Breast epithelium (tissue), 4 donors: ENCODE data around the gene UCK1. TPM values are rescaled to one million over a fixed set of nuclear protein-coding genes. Genes with fewer than 3 reads are reported as not detected.

Experiments
- DNase-seq, 2 donors: peaks; one replicate each; pipeline ENCODE4 v3.0.0-alpha.2; 2019; ENCODE audit warnings: low spot score in 2 of 2
- H3K27ac ChIP-seq, 2 donors: fragments of 200-600 bp; sonication (generic) in 1 of 2; one replicate each; pipeline ENCODE4 v1.5.1; 2016 to 2019; ENCODE audit warnings: mild to moderate bottlenecking in 1 of 2
- H3K27me3 ChIP-seq, 2 donors: fragments of 200-600 bp; sonication (generic) in 1 of 2; one replicate each; pipeline versions ENCODE4 v1.5.1 to v1.6.0; 2017 to 2019; ENCODE audit warnings: control low read depth in 1 of 2, mild to moderate bottlenecking in 1 of 2
- H3K36me3 ChIP-seq: fragments of 200-600 bp; one replicate; pipeline ENCODE4 v1.5.1; 2019
- H3K4me1 ChIP-seq, 2 donors: fragments of 200-600 bp; sonication (generic); one replicate each; pipeline ENCODE4 v1.5.1; 2016 to 2019; ENCODE audit warnings: control low read depth in 1 of 2
- H3K4me3 ChIP-seq, 3 donors: fragments of 200-600 bp; sonication (generic); 1 replicate in 2 of 3; 2 replicates in 1 of 3; pipeline ENCODE4 v1.5.1; 2016 to 2019; ENCODE audit warnings: mild to moderate bottlenecking in 3 of 3, moderate library complexity in 2 of 3
- H3K9me3 ChIP-seq, 2 donors: fragments of 200-600 bp; sonication (generic) in 1 of 2; one replicate each; pipeline ENCODE4 v1.5.1; 2016 to 2019; ENCODE audit warnings: control low read depth in 1 of 2
- POLR2A ChIP-seq: fragments of 450-650 bp; IDR thresholded peaks from one replicate; pipeline ENCODE4 v1.6.1; 2016; ENCODE audit warnings: antibody characterized with exemption, mild to moderate bottlenecking, moderate library complexity
- POLR2AphosphoS5 ChIP-seq, 3 donors: sonication (generic); formaldehyde crosslinking; IDR thresholded peaks; one replicate each; pipeline ENCODE4 v1.6.1; 2017; ENCODE audit warnings: antibody characterized with exemption in 3 of 3
- intact Hi-C: fragments of 100-400 bp; cut with DNase I; formaldehyde crosslinking; loops from one replicate; pipeline ENCODE4 v1.15.1; 2023; ENCODE audit warnings: low total_unique reads
- total RNA-seq, 3 donors: library from RNA; depleted of rRNA; stranded (reverse); fragments of >200 nt; gene quantifications; one replicate each; pipeline ENCODE4 v1.1.0, GENCODE V29; 2016
- TF ChIP-seq, protein P1 (sequence below), 3 donors: fragments of 450-650 bp; IDR thresholded peaks; one replicate each; pipeline ENCODE4 v1.5.1; 2016 to 2017; ENCODE audit warnings: antibody characterized with exemption in 3 of 3, mild to moderate bottlenecking in 3 of 3, moderate library complexity in 3 of 3

UCK1 gene
- total RNA-seq, 3 donors from 2014 or later = 33.4 to 61.0 (median 37.7) TPM

GRCh38 chr9:131473891-131474290 lies 57.2 kb downstream of the UCK1 start:
- H3K4me1 ChIP-seq = no peaks in the 10 kb centered on the region
- peaks cover 9% of the 10 kb centered on the region for H3K36me3 ChIP-seq
- no peaks in the 10 kb centered on the region for H3K27me3 ChIP-seq
- DNase-seq = peak in 1 of 2 donors; percentile 25
- H3K27ac ChIP-seq = no peak overlapping the region
- TF ChIP-seq POLR2AphosphoS5 (IDR thresholded peaks at IDR 0.05) (no peak), POLR2A (no peak)
- TF ChIP-seq, protein P1, sequence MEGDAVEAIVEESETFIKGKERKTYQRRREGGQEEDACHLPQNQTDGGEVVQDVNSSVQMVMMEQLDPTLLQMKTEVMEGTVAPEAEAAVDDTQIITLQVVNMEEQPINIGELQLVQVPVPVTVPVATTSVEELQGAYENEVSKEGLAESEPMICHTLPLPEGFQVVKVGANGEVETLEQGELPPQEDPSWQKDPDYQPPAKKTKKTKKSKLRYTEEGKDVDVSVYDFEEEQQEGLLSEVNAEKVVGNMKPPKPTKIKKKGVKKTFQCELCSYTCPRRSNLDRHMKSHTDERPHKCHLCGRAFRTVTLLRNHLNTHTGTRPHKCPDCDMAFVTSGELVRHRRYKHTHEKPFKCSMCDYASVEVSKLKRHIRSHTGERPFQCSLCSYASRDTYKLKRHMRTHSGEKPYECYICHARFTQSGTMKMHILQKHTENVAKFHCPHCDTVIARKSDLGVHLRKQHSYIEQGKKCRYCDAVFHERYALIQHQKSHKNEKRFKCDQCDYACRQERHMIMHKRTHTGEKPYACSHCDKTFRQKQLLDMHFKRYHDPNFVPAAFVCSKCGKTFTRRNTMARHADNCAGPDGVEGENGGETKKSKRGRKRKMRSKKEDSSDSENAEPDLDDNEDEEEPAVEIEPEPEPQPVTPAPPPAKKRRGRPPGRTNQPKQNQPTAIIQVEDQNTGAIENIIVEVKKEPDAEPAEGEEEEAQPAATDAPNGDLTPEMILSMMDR (IDR thresholded peaks at IDR 0.05) = no peak
- no peak overlapping the region for H3K4me3 ChIP-seq
- intact Hi-C loops = loop anchor here (10.0 kb wide), 1 partner anchor 79 kb away; the partner anchor contains the start of gene PRRC2B
- no peaks in the 10 kb centered on the region for H3K9me3 ChIP-seq

Other genes with a start within 250 kb of the UCK1 start
- gene PLPP7, start 241.5 kb downstream of the UCK1 start, total RNA-seq = 10 to 100 TPM in 1 of 3 donors, 1 to 10 TPM in 2; 5.0 to 14.1 (median 9.3) TPM
- 100 to 1,000 TPM in 2 of 3 donors, 10 to 100 TPM in 1; 95.9 to 143 (median 102) TPM for gene PRRC2B, start 137.2 kb downstream of the UCK1 start, total RNA-seq
- 10 to 100 TPM; 26.5 to 45.7 (median 26.6) TPM for gene POMT1, start 28.3 kb downstream of the UCK1 start, total RNA-seq
- gene PRRT1B, start 14.3 kb upstream of the UCK1 start, total RNA-seq = under 1 TPM in 1 of 3 donors, not detected in 2; 0.33 TPM
- gene RAPGEF1, start 208.8 kb upstream of the UCK1 start, total RNA-seq = 10 to 100 TPM; 35.3 to 38.0 (median 37.3) TPM